HG03558 (cell line): ENCODE measurements around the gene EXOSC10.

Experiments
- ATAC-seq: cut with Tn5 transposase; IDR thresholded peaks from one replicate; pipeline ENCODE4 v1.9.1; 2021; ENCODE audit warnings: moderate number of reproducible peaks; ENCODE audit not compliant: unreplicated experiment; ENCODE audit errors: extremely low read depth

Gene EXOSC10

DNA sequence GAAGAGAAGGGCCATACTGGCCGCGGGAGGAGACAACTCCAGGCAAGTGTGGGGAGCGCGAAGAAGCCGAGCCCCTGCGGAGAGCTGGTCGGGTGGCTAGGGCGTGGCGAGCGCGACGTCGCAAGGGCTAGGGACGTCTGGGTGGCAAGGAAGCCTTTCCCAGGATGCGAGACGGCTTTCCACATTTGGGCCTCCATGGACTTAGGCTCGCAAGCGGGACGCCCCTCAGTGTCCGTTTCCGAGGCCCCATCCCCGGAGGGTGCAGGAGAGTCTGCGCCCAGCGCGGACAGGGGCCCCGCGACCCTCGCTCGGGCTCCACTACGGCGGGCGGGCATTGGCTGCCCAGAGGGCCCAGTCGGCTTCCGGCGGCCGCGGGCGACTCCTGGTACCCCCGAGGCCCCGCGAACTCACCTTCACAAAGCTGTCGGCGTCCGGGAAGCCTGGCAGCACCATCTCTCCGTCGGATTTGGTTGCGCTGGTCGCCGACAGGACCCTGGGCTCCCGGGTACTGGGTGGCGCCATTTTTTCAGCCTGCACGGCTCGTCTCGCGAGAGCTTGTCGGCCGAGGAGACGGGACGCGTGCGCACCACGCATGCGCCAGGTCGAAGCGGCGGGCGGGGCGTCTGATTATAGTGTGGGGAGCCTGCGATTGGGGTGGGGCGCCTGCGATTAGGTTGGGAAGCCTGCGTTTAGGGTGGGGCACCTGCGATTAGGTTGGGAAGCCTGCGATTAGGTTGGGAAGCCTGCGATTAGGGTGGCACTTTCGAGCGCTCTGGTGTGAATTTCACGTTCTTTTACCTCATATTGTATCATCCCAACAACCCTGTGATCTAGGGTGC lies at the start of gene EXOSC10:
EXOSC10 (minus strand) TSS at position 560 of the 839 bp plus-strand sequence; CDS start at position 522, 38 bp downstream.
- no peak for ATAC-seq

DNA sequence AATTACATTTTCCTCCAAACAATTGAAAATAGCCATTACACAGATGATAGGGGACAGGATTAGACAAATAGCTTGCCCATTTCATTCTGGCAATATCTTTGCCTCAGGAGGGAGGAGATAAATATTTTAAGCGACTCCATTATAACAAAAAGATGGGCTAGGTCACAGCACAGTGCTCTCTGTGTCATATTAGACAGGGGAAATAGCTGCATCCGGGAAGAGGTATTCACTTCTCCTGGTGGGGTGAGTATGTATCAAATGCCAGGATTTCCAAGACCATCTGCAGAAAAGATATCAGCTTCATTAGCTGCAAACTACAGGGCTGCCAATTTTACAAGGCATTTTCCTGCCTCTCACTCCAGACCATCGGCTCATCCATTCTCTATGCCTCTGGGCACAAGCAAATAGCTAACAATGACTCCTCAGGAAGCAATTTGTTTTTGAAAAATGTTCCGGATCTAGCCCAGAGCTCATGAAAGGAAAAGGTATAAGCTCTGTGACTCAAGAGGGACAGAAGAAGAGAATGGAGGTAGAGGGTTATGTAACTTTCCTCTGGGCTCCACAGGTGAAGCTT lies 47.6 kb upstream of the EXOSC10 start:
- no peak for ATAC-seq

DNA sequence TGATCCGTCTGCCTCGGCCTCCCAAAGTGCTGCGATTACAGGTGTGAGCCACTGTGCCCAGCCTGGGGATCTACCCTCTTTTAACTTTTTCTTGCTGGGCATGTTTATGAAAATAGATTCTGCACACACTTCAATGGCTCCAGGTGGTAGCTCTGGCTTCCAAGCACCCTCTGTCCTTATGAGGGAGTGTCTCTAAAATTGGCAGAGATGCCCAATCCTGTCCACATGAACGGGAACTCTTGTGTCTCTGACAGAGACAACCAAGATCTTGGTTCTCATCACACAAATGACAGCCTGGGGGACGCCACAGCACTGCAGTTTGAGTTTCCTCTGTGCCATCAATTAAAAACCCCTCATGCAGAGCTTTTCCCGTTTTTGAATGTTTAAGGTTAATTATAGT lies 46.1 kb upstream of the EXOSC10 start:
- ATAC-seq = no peak

DNA sequence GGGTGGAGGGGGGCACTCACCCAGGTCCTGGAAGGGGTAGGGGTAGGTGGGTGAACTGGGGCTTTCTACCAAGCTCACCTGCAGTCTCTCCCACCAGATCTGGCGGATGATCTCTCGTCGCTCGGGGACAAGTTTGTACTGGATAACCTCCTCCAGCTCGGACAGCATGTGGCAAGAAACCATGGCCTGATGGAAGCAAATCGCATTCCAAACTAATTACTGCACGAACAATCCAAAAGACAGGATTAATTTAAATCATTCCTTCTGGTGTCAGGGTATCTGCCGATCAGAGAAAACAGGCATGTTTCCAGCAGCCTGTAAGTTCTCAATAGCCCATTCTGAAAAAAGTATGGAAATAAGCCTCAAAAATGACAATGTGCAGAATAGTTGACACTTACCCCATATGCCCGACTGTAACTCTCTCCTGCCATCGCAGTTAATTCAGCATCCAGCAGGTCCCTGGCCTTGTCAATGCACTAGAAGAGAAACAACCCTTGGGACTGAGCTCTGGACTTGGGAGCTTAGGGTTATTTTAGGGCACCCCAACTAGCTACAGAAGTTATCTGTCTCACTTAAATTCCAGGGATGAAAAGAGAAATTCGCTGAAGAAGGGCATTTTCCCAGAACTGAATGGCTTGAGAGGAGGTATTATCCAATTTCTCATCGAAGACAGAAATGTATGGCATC lies 45.0 kb upstream of the EXOSC10 start:
- ATAC-seq = no peak

DNA sequence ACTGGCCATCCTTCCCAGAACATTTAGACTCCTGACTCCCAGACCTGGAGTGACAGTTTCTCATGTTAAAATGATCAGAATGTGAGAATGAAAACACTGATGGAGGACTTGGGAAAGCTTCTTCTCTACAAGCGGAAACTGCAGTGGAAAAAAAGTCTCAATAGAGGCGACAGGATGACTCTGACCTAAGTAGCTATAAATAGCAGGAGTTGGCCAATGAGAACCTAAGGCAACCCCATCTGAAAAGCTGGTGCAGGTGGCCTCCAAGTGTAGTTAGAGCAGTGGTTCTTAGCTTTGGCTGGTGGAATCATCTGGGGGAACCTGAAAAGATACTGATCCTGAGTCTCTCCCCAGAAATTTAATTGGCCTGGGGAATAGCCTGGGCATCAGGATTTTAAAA lies 44.2 kb upstream of the EXOSC10 start:
- ATAC-seq = no peak

DNA sequence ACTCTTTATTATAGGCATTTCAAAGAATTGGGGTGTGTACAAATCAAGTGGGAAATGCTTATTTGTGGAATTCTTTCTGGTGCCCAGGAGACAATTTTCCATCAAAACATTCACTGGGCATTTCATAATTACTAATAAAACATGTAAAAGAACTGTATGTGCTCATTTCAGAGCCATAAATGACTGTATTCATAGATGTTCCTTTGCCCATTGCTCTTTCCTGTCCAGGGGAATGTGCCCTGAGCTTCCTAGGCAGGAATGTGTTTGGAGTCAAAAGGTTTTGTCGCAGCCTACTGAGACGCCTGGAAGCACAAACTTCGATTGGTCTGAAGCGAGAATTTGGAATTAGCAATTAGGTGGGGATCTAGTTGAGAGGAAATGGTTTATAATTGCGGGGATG lies 43.7 kb upstream of the EXOSC10 start:
- no peak for ATAC-seq

DNA sequence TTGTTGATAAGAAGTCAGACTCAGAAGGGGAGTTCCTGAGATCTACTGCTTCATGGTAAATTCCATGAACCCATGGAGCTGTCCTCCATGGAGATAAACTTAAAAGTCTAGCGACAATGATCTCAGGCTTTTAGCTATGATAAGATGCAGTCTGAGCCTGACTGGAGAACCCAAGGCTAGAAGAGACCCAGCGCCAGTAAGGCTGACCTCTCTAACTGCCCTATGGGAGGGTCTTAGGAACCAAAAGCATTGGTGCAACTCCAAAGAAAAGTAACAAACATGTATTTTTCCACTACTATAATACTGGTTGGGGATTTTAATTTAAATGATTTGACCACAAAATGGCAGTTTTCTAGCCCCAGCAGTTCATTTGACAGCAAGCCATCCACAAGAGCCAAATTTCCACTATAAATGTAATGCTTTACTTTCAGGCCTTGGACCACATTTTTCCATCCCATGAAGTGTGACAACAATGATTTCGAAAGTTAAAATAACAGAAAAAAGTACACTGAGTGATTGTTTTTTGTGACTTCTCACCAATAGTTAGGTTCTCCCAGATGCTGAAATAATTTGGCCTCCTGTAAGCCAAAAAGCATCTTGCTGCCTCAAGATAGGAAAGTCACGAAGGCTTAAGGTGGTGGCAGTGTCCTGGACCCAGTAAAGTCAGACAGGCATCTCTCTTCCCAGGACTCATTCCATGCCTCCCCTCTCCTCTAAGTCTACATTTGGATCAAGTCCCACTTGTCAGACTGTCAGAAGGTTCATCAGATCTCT lies 43.1 kb upstream of the EXOSC10 start:
- no peak for ATAC-seq

DNA sequence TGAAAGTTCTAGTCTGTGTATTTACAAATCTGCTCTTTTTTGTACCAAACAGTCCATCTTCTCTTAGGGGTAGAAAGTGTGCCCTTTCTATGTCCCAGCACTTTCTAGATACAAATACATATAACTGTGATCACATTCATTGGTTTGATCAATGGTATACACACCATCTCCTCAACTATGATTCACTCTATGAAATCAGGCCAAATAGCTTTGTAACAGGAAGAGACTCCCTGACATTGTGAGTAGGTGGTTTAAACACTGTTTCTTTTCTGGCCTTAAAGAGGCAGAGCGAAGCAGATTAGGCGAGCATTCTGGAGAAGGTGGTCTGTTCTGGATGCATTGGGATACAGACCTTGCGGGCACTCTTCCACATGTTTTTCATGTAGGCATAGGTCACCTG lies 39.3 kb upstream of the EXOSC10 start:
- no peak for ATAC-seq

DNA sequence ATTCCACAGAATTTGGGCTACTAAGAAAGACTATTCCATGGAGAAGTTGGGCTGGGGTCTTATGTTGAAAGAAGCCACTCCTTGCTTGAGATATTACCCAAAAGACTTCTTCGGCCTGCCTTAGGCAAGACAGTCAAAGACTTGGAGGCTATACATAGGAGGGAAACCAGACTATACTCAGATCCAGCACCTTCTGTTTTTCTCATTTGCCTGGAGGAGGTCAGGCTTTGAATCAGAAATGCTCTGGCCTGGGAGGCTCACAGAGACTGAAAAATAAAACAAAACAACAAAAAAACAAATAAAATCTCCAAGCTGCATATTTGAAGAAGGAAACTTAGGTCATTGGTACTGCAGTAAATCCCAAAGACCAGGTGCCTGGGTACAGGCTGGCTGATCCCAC lies 38.4 kb upstream of the EXOSC10 start:
- no peak for ATAC-seq

DNA sequence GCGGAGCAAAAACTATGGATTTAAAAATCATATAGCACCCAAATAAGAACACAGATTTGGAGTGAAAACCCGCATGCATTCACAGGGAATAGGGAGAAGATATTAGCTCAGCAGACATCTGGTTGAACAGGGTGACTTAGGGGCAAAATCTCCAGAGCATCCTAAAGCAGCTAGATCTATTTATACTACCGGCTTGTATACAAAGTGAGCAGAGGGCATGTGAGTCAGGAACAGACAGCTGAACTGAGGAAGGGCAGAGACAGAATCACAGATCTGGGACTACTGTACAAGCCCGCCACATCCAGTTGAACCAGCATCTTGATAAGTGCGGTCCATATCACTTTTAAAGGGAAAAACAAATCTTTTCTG lies 35.2 kb upstream of the EXOSC10 start:
- no peak for ATAC-seq

DNA sequence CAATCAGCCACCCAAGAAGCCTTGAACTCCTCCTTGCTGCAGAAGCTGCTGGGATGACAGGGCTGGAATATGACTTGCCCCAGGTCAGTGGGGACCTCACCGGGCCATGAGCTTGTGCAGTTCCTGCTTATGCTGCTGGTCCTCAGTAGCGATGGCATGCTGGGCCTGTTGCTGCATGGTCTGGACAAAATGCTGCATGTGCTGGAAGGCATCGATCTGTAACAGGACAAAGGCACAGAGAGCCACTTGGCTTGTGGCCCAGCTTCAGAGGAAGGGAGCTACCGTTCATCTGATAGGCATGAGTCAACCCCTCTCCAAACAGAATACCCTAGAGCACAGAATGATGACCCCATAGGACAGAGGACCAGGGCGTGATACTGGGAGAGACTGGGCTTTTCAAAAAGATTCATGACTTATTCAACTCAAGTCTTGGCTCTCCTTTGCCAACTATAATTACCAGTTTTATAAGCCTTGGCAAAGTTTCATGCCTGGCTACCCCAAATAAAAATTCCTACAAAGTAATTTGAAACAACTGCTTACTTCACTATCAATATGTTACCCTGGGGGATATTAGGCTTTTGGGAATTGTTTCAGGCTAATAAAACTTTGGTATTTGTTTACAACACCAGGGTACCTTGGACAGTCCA lies 34.7 kb upstream of the EXOSC10 start:
- no peak for ATAC-seq

DNA sequence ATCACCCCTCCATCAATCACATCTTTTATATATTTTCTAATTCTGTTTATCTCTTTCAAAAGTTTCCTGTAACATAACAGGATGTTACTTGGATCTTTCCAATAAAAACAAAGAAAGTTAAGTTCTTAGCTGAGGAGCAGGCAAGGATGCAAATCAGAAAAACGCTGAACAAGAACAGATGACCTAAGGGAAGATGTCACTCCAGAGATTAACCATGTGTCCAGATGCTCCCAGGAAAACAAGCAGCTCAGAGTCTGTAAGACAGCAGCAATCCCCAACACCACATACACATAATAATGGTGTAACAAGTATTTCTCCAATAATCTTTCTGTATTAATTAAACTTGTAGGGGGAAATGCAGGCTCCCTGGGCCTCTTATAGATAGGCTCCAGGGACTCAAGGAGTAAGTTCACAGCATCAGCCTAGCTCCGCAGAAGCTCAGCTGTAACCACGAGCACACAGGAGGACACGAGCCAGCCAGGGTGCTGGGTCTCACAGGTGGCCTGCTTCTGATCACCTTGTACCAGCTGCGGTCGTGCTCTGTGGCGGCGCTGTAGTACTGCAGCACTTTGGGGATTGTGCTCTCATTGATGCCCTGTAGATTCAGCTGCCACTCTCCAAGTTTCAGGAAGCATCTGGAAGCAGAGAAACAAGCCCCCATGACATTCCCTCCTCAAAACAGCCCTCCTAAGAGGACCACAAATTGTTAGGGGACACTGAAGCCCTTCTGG lies 33.1 kb upstream of the EXOSC10 start:
- ATAC-seq = no peak

DNA sequence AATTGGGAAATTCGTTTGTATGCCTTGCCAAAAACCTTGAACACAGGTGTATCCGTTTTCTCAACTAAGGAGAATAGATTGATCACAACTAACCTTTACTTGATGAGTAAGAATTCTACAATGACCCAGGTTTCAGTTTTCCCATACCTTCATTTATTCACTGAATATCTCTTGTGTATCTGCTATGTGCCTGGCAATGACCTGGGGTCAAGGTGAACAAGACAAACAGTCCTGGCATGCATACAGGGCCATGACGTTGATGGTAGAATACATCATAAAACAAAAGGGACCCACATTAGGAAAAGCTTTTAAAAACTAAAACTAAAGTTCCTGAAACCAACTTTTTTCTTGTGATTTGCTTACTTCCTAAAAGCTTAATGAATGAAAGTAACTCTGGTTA lies 32.1 kb upstream of the EXOSC10 start:
- no peak for ATAC-seq

DNA sequence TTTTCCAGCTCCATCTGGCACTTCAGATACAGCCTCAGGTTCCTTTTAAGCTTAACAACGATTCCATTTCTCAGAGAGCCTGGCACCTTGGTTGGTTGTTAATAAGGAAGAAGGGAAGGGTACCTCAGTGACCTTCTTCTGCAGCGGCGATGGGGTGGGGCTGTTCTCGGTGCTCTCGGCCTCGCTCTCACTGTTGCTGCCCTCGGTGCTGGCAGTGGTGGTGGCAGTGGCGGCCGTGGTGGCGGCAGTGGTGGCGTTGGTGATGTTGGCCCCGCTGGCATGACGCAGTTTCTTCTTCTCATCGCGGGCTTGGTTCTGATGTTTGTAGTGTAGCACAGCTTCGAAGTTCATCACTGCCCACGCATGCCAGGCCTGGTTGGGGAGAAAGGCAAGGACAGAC lies 30.7 kb upstream of the EXOSC10 start:
- no peak for ATAC-seq

DNA sequence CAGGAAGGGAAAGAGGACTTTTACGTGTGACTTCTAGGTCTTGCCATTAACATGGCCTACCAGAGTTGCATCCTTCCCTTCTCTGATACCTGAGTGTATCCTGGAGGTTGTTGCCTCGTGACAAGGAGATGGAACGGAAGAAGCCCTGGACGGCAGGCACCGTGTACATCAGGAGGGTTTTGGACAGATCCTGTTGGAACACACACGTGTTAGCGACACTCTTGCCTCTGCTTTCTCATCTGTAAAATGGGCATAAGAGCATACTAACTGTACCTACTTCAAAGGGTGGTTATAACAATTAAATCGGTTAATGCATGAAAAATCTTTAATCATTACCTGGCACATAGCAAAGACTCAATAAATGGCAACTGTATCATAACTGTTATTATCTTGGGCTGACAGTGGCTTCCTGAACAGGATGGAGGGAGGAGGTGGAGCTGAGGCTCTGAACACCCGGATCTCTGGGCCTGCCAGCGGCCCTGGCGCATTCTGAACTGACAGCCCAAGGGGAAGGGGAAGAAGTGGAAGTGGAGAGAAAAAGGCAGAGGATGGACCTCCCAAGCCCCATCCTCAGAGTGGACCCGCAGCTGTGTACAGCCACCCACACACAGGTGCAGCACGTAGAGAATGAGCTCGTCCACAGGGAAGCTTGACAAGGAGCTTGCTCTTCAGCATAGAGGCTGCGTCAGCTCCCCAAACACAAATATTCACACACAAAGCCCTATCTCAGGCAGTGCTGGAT lies 30.2 kb upstream of the EXOSC10 start:
- no peak for ATAC-seq

DNA sequence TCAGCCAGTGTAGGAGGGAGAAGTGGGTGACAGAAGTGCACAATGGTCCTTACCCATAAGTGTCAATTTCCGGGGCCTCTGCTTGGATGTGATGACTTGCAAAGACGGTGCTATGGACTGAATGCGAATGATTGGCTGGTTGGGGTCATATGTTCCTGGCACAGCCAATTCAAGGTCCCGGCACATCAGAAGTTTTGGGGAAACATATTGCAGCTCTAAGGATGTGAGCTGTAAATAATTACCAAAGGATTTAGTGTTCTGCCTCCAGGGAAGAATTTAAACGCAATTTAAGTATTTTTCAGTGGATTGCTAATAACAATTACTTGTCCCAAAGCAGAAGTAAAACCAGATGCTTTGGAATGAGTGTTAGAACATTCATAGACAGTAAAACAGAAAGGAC lies 26.9 kb upstream of the EXOSC10 start:
- no peak for ATAC-seq

DNA sequence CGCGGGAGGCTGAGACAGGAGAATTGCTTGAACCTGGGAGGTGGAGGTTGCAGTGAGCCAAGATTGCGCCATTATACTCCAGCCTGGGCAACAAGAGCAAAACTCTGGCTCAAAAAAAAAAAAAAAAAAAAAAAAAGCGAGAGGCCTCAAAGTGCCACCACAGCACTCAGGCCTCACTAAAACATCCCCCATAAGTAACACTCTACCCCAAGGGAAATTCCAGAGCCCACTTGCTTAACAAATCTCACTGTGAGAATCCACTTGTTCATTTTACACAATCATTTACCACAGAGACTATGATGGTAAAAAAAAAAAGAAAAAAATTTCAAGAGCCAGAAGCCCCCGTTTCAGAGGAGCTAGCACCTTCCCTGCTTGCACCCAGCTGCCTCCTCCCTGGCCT lies 26.3 kb upstream of the EXOSC10 start:
- ATAC-seq = no peak

DNA sequence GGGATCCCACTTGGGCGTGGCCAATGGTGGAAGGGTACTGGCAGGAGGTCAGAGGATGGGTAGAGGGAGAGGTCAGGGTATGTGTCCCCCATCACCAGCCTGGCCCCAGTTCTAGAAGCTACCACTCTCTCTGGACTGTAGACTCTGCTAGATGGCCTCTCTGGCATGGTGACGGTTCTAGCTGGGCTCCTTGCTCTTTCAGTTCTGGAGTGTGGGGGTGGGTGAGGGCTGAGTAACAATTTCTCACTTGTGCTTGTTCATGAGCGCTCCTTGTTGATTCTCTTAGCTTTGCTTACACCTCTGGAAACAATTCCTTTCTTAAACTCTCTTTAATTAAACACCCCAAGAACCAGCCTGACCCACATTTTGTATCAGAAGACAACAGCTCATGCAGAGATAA lies 25.3 kb upstream of the EXOSC10 start:
- no peak for ATAC-seq

DNA sequence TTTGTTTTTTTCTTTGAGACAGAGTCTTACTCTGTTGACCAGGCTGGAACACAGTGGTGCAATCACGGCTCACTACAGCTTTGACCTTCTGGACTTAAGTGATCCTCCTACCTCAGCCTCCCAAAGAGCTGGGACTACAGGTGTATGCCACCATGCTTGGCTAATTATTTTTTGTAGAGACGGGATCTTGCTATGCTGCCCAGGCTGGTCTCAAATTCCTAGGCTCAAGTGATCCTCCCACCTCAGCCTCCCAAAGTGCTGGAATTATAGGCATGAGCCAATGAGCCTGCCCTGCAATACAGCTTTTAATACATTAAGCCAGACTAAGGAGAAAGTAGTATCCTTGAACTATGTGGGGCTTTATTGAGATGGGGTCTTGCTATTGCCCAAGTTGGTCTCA lies 16.6 kb upstream of the EXOSC10 start:
- ATAC-seq = no peak
